ENCODE results near the gene MTMR12. TPM values are rescaled to one million over a fixed set of nuclear protein-coding genes. Genes with fewer than 3 reads are reported as not detected.

Gene MTMR12
- total RNA-seq, 1 donor = 31.1 TPM

DNA sequence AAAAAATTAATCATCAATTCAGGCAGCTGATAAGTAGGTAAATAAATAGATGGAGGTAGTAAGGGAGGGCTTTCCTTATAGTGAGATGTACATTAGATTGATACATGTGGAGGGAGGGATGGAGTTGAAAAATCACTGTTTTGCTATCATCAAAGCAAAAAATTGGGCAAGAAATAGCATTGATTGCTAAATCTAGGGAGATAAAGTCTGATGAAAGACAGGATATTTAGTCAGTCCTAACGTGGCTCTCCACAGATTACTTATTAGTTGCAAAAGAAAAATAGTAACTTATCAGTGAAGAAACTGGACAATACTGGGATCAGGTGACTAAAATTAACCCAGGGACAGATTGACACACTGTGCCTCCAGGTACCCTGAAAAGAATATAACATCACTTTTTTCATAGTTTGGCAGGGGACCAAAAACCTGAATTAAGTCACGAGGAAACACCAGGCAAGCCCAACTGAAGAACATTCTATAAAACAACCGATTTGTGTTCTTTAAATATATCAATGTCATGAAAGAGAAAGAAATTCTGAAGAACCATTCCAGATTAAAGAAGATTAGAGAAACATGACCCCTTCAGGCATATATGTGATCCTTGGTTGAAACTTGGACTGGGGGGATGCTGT, 111.5 kb downstream of the MTMR12 start:
- no peak overlapping the region for H3K4me3 ChIP-seq (ENCODE audit: low read length)
- H3K9me3 ChIP-seq (ENCODE audit: low read depth, low read length) = no peaks in the 10 kb centered on the region
- H3K27me3 ChIP-seq (ENCODE audit: insufficient read depth, low read length) = no peaks in the 10 kb centered on the region
- peaks cover 33% of the 10 kb centered on the region for H3K4me1 ChIP-seq (ENCODE audit: insufficient read depth, low read length)

DNA sequence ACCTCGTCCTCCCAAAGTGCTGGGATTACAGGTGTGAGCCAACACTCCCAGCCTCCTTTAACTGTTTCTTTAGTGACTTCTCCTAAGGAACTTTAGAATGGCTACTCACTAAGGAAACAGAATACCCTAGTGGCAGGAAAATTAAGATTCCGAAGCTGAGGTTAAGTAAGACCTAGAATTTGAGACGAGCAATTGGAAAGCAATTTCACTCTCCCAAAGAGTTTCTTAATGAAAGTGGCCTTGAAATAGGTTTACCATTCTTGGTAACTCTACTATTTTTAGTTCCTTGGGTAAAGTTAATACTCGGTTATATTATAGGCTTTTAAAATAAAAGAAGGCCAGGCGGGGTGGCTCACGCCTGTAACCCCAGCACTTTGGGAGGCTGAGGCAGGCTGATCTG, 115.7 kb downstream of the MTMR12 start:
- Histone ChIP-seq H3K9me3 (ENCODE audit: low read depth, low read length) (no peaks in the 10 kb centered on the region), H3K27me3 (ENCODE audit: insufficient read depth, low read length) (no peaks in the 10 kb centered on the region), H3K4me1 (ENCODE audit: insufficient read depth, low read length) (peaks cover 25% of the 10 kb centered on the region), H3K4me3 (ENCODE audit: low read length) (no peak overlapping the region)

DNA sequence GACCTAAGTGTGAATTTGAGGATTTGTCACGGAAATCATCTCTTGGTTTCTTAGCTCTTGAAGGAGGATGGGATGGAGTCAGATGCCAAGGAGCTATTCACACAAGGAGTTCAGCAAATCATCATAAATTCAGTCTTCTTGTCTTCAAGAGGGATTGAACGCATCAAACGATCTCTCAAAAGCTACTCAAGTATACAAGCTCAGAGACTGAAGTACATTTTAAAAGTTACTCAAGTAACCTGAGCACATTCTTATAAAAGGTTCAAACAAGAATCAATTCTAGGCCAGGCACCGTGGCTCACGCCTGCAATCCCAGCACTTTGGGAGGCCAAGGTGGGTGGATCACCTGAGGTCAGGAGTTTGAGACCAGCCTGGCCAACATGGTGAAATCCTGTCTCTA, 117.5 kb downstream of the MTMR12 start:
- H3K4me1 ChIP-seq (ENCODE audit: insufficient read depth, low read length) = peaks cover 11% of the 10 kb centered on the region
- H3K27me3 ChIP-seq (ENCODE audit: insufficient read depth, low read length) = no peaks in the 10 kb centered on the region
- no peaks in the 10 kb centered on the region for H3K9me3 ChIP-seq (ENCODE audit: low read depth, low read length)
- no peak overlapping the region for H3K4me3 ChIP-seq (ENCODE audit: low read length)

DNA sequence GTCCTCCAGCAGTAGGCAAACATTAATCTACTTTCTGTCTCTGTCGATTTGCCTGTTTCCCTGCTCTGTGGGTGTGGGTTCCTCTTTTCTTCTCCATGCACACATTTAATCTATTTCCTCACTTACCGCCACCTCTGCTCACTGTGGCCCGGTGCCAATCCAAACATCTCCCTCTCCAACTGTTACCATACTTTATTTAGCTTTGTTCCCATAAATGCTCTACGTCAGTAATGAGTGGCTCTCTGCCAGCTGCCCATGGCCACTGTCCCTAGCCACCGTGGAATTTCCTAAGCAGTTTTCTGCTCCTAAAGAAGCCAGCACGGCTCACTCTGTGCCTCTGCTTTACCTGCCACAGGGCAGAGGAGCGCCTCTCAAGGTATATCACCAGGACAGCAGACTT, 119.1 kb downstream of the MTMR12 start:
- no peaks in the 10 kb centered on the region for H3K27me3 ChIP-seq (ENCODE audit: insufficient read depth, low read length)
- no peak overlapping the region for H3K4me3 ChIP-seq (ENCODE audit: low read length)
- H3K4me1 ChIP-seq (ENCODE audit: insufficient read depth, low read length) = peaks cover 11% of the 10 kb centered on the region

DNA sequence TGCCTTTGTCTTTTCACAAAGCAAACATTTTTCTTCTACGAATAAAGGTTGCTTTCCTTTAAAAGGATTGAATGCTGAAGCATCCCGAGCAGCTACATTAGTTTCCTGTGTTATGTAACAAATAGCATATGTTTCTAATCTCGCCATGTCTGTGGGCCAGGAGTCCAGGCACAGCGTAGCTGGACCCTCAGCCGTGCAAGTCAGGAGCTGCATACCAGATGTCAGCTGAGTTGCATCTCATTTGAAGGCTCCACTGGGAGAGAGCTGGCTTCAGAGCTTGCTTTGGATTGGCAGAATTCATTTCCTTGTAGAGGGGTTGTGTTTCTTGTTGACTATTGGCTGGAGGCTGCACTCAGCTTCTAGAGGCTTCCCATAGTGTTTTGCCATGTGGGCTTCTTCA, 122.6 kb downstream of the MTMR12 start:
- Histone ChIP-seq H3K27me3 (ENCODE audit: insufficient read depth, low read length) (no peaks in the 10 kb centered on the region), H3K4me3 (ENCODE audit: low read length) (no peak overlapping the region), H3K4me1 (ENCODE audit: insufficient read depth, low read length) (peaks cover 11% of the 10 kb centered on the region), H3K9me3 (ENCODE audit: low read depth, low read length) (no peaks in the 10 kb centered on the region)

More for the DNA sequence above, 119.1 kb downstream of the MTMR12 start:
- no peaks in the 10 kb centered on the region for H3K9me3 ChIP-seq (ENCODE audit: low read depth, low read length)

DNA sequence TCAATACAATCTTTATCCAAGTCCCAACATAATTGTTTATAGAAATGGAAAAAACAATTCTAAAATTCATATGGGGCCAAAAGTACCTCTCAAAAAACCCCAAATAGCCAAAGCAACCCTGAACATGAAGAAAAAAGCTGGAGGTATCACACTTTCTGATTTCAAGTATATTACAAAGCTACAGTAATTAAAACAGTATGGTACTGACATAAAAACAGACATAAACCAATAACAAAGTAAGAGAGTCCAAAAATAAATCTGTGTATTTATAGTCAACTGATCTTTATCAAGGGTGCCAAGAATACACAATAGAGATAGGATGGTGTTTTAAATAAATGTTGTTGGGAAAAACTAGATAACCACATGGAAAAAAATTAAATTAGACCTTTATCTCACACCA, 125.1 kb downstream of the MTMR12 start:
- H3K4me3 ChIP-seq (ENCODE audit: low read length) = no peak overlapping the region
- no peaks in the 10 kb centered on the region for H3K9me3 ChIP-seq (ENCODE audit: low read depth, low read length)
- no peaks in the 10 kb centered on the region for H3K27me3 ChIP-seq (ENCODE audit: insufficient read depth, low read length)
- H3K4me1 ChIP-seq (ENCODE audit: insufficient read depth, low read length) = peaks cover 4% of the 10 kb centered on the region

DNA sequence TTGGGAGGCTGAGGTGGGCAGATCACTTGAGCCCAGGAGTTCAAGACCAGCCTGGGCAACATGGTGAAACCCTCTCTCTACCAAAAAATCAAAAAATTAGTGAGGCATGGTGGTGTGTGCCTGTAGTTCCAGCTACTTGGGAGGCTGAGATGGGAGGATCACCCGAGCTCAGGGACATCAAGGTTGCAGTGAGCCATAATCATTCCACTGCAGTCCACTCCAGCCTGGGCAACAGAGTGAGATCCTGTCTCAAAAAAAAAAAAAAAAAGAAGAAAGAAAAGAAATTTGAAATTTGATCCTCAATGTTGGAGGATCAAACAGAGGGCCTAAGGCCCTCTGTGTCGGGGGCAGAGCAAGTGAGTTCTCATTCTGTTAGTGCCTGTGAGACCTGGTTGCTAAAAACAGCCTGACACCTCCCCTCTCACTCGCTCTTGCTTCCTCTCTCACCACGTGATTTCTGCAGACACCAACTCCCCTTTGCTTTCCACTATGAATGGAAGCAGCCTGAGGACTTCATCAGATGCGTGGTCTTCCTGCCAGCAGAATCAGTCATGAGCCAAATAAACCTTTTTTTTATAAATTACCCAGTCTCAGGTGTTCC, 130.2 kb downstream of the MTMR12 start:
- Histone ChIP-seq H3K27me3 (ENCODE audit: insufficient read depth, low read length) (no peaks in the 10 kb centered on the region), H3K4me1 (ENCODE audit: insufficient read depth, low read length) (peaks cover 8% of the 10 kb centered on the region), H3K4me3 (ENCODE audit: low read length) (no peak overlapping the region), H3K9me3 (ENCODE audit: low read depth, low read length) (no peaks in the 10 kb centered on the region)

Other genes starting within 250 kb of the MTMR12 start
- 44.2 TPM for gene GOLPH3, start 138.6 kb downstream of the MTMR12 start, total RNA-seq
- gene ZFR, start 131.8 kb upstream of the MTMR12 start, total RNA-seq = 91.8 TPM

Data from mononuclear cell (primary cell).